Measurements from ENCODE around the gene STK11. TPM values are rescaled to one million over a fixed set of nuclear protein-coding genes. Genes with fewer than 3 reads are reported as not detected.

Gene STK11
- total and polyA plus RNA-seq, 3 donors from 2014 or later = 194 to 209 (median 197) TPM

GRCh38 chr19:1276628-1277022 is 71.0 kb downstream of the STK11 start:
- Histone ChIP-seq H3K27me3 (no peaks in the 10 kb centered on the region), H3K4me3 (peak overlapping the region; percentile 68 to 71), H3K4me1 (peaks cover 40% of the 10 kb centered on the region), H3K9me3 (no peaks in the 10 kb centered on the region), H3K36me3 (ENCODE audit: low read depth, missing control alignments) (no peaks in the 10 kb centered on the region), H3K27ac (peak overlapping the region; percentile 93 to 99)
- intact Hi-C loops (cut with DNase I; ENCODE audit: low total_unique reads) = no loop called here
- TF ChIP-seq POLR2A (IDR thresholded peaks at IDR 0.05) = no peak
- WGBS, 2 donors = 62 to 65% methylated on average over 8 to 10 of the region's 10 CpGs
- DNase-seq = no peak

- H3K27ac ChIP-seq = peak overlapping the region in 1 of 2 donors; percentile 93
Observed at GRCh38 chr19:1277061-1277460, 71.5 kb downstream of the STK11 start.

More at GRCh38 chr19:1277061-1277460, 71.5 kb downstream of the STK11 start:
- no peak overlapping the region for H3K4me3 ChIP-seq
- no peaks in the 10 kb centered on the region for H3K27me3 ChIP-seq
- no peaks in the 10 kb centered on the region for H3K36me3 ChIP-seq (ENCODE audit: low read depth, missing control alignments)
- peaks cover 36% of the 10 kb centered on the region for H3K4me1 ChIP-seq
- WGBS, 2 donors = 56 to 70% methylated on average over 12 to 15 of the region's 15 CpGs
- no peak for TF ChIP-seq POLR2A (IDR thresholded peaks at IDR 0.05)
- DNase-seq = no peak
- no peaks in the 10 kb centered on the region for H3K9me3 ChIP-seq
- intact Hi-C loops (cut with DNase I; ENCODE audit: low total_unique reads) = no loop called here

Other genes with a start within 250 kb of the STK11 start
- gene WDR18, start 221.4 kb upstream of the STK11 start, total RNA-seq = 100 to 1,000 TPM in 1 of 2 donors, 10 to 100 TPM in 1; 70.9 to 108 TPM
- 38.7 TPM for gene WDR18, start 221.4 kb upstream of the STK11 start, polyA plus RNA-seq (ENCODE audit: insufficient read depth, low read depth, low replicate concordance)
- 1 to 10 TPM; 1.3 to 2.4 TPM for gene GRIN3B, start 205.4 kb upstream of the STK11 start, total RNA-seq
- 1.1 TPM for gene GRIN3B, start 205.4 kb upstream of the STK11 start, polyA plus RNA-seq (ENCODE audit: insufficient read depth, low read depth, low replicate concordance)
- gene TMEM259, start 184.7 kb upstream of the STK11 start, total RNA-seq = 100 to 1,000 TPM; 339 to 405 TPM
- gene TMEM259, start 184.7 kb upstream of the STK11 start, polyA plus RNA-seq (ENCODE audit: insufficient read depth, low read depth, low replicate concordance) = 164 TPM
- gene RNU6-2, start 184.3 kb upstream of the STK11 start, total RNA-seq = not detected
- not detected for gene RNU6-2, start 184.3 kb upstream of the STK11 start, polyA plus RNA-seq (ENCODE audit: insufficient read depth, low read depth, low replicate concordance)
- gene CNN2, start 179.2 kb upstream of the STK11 start, total RNA-seq = 10 to 100 TPM; 19.1 to 28.0 TPM
- gene CNN2, start 179.2 kb upstream of the STK11 start, polyA plus RNA-seq (ENCODE audit: insufficient read depth, low read depth, low replicate concordance) = 36.4 TPM
- 10 to 100 TPM; 12.1 to 14.6 TPM for gene ABCA7, start 165.7 kb upstream of the STK11 start, total RNA-seq
- gene ABCA7, start 165.7 kb upstream of the STK11 start, polyA plus RNA-seq (ENCODE audit: insufficient read depth, low read depth, low replicate concordance) = 7.3 TPM
- 10 to 100 TPM; 20.7 to 31.7 TPM for gene ARHGAP45, start 138.6 kb upstream of the STK11 start, total RNA-seq
- 14.1 TPM for gene ARHGAP45, start 138.6 kb upstream of the STK11 start, polyA plus RNA-seq (ENCODE audit: insufficient read depth, low read depth, low replicate concordance)
- 100 to 1,000 TPM in 1 of 2 donors, 10 to 100 TPM in 1; 96.5 to 143 TPM for gene POLR2E, start 110.4 kb upstream of the STK11 start, total RNA-seq
- gene POLR2E, start 110.4 kb upstream of the STK11 start, polyA plus RNA-seq (ENCODE audit: insufficient read depth, low read depth, low replicate concordance) = 246 TPM
- 1,000 to 10,000 TPM; 1,153 to 1,773 TPM for gene GPX4, start 101.8 kb upstream of the STK11 start, total RNA-seq
- 1,893 TPM for gene GPX4, start 101.8 kb upstream of the STK11 start, polyA plus RNA-seq (ENCODE audit: insufficient read depth, low read depth, low replicate concordance)
- gene SBNO2, start 31.5 kb upstream of the STK11 start, total RNA-seq = 10 to 100 TPM; 58.9 to 65.0 TPM
- gene SBNO2, start 31.5 kb upstream of the STK11 start, polyA plus RNA-seq (ENCODE audit: insufficient read depth, low read depth, low replicate concordance) = 34.3 TPM
- gene CBARP, start 32.2 kb downstream of the STK11 start, total RNA-seq = 1 to 10 TPM; 5.2 to 6.6 TPM
- gene CBARP, start 32.2 kb downstream of the STK11 start, polyA plus RNA-seq (ENCODE audit: insufficient read depth, low read depth, low replicate concordance) = 1.5 TPM
- gene ATP5F1D, start 36.0 kb downstream of the STK11 start, total RNA-seq = 100 to 1,000 TPM; 104 to 166 TPM
- gene ATP5F1D, start 36.0 kb downstream of the STK11 start, polyA plus RNA-seq (ENCODE audit: insufficient read depth, low read depth, low replicate concordance) = 94.5 TPM
- gene MIDN, start 42.8 kb downstream of the STK11 start, total RNA-seq = 10 to 100 TPM; 38.2 to 42.4 TPM
- 30.3 TPM for gene MIDN, start 42.8 kb downstream of the STK11 start, polyA plus RNA-seq (ENCODE audit: insufficient read depth, low read depth, low replicate concordance)
- gene CIRBP, start 63.6 kb downstream of the STK11 start, total RNA-seq = 100 to 1,000 TPM; 621 to 661 TPM
- gene CIRBP, start 63.6 kb downstream of the STK11 start, polyA plus RNA-seq (ENCODE audit: insufficient read depth, low read depth, low replicate concordance) = 483 TPM
- gene FAM174C, start 69.8 kb downstream of the STK11 start, total RNA-seq = 100 to 1,000 TPM; 111 to 128 TPM
- 51.6 TPM for gene FAM174C, start 69.8 kb downstream of the STK11 start, polyA plus RNA-seq (ENCODE audit: insufficient read depth, low read depth, low replicate concordance)
- gene EFNA2, start 80.1 kb downstream of the STK11 start, total RNA-seq = 1 to 10 TPM; 1.5 to 2.9 TPM
- 0.61 TPM for gene EFNA2, start 80.1 kb downstream of the STK11 start, polyA plus RNA-seq (ENCODE audit: insufficient read depth, low read depth, low replicate concordance)
- 100 to 1,000 TPM; 170 to 176 TPM for gene NDUFS7, start 178.1 kb downstream of the STK11 start, total RNA-seq
- gene NDUFS7, start 178.1 kb downstream of the STK11 start, polyA plus RNA-seq (ENCODE audit: insufficient read depth, low read depth, low replicate concordance) = 172 TPM
- 100 to 1,000 TPM; 144 to 191 TPM for gene GAMT, start 195.8 kb downstream of the STK11 start, total RNA-seq
- 92.2 TPM for gene GAMT, start 195.8 kb downstream of the STK11 start, polyA plus RNA-seq (ENCODE audit: insufficient read depth, low read depth, low replicate concordance)
- gene DAZAP1, start 201.8 kb downstream of the STK11 start, total RNA-seq = 10 to 100 TPM; 97.9 to 99.6 TPM
- gene DAZAP1, start 201.8 kb downstream of the STK11 start, polyA plus RNA-seq (ENCODE audit: insufficient read depth, low read depth, low replicate concordance) = 215 TPM
- gene RPS15, start 232.6 kb downstream of the STK11 start, total RNA-seq = 1,000 to 10,000 TPM; 1,248 to 1,750 TPM
- gene RPS15, start 232.6 kb downstream of the STK11 start, polyA plus RNA-seq (ENCODE audit: insufficient read depth, low read depth, low replicate concordance) = 768 TPM
- gene APC2, start 244.3 kb downstream of the STK11 start, total RNA-seq = 1 to 10 TPM; 4.6 to 5.9 TPM
- 2.8 TPM for gene APC2, start 244.3 kb downstream of the STK11 start, polyA plus RNA-seq (ENCODE audit: insufficient read depth, low read depth, low replicate concordance)

Measured in testis (tissue), 3 donors.